ENCODE measurements around the gene DENND1B.

DNA sequence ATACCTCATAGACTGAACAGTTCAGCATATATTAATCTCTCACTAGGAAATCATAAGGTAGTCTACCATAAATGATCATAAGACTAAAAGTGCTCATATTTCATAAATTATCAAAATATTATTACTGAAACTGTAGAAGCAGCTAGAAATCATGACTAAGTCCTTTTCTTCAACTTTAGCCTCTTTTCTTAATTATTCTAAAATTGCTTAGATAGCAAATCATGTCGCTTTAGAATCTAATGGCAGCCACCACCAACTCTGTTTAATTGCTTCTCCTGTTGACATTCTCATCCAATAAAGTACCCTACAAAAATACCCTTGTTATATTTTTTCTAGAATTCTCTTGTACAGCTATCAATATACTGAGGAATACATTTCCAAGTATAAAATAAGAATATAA lies 102.9 kb downstream of the DENND1B start:
- TF ChIP-seq, protein P1, sequence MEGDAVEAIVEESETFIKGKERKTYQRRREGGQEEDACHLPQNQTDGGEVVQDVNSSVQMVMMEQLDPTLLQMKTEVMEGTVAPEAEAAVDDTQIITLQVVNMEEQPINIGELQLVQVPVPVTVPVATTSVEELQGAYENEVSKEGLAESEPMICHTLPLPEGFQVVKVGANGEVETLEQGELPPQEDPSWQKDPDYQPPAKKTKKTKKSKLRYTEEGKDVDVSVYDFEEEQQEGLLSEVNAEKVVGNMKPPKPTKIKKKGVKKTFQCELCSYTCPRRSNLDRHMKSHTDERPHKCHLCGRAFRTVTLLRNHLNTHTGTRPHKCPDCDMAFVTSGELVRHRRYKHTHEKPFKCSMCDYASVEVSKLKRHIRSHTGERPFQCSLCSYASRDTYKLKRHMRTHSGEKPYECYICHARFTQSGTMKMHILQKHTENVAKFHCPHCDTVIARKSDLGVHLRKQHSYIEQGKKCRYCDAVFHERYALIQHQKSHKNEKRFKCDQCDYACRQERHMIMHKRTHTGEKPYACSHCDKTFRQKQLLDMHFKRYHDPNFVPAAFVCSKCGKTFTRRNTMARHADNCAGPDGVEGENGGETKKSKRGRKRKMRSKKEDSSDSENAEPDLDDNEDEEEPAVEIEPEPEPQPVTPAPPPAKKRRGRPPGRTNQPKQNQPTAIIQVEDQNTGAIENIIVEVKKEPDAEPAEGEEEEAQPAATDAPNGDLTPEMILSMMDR (IDR thresholded peaks at IDR 0.05; ENCODE audit: low read depth, low read length) = no peak
- no peak for TF ChIP-seq EZH2phosphoT487 (IDR thresholded peaks at IDR 0.05; ENCODE audit: low read depth)

Data from OCI-LY3 (cell line).